Measurements from ENCODE around the gene ZNF557. TPM values are rescaled to one million over a fixed set of nuclear protein-coding genes. Genes with fewer than 3 reads are reported as not detected.
"Not testable (repeated sequence)": the region's sequence is repeated elsewhere in the genome, so short reads cannot be mapped to it uniquely, and the experiment has no call there.

The ZNF557 gene
- 10 to 100 TPM in 1 of 4 donors, 1 to 10 TPM in 3; 2.0 to 12.5 (median 6.4) TPM for total RNA-seq

- in situ Hi-C loops (cut with MboI; ENCODE audit: low pct_ligation_motif_present in 1 of 4, low pct_unique_long_range_greater_than_20kb in 1 of 4, low sequenced_read_pairs in 3 of 4) (no loop called here), intact Hi-C loops (cut with DNase I; ENCODE audit: low total_unique reads) (loop anchor here (10.0 kb wide), 1 partner anchor 1586 kb away; no protein-coding TSS in a partner anchor)
- Histone ChIP-seq H3K4me3 (peak within 1 kb of the TSS; percentile 52 to 95 (median 82)), H3K4me1 (peaks cover 8 to 10% (median 8%) of the 10 kb centered on the region in 4 donors), H3K9me3 (no peaks in the 10 kb centered on the region), H3K36me3 (peaks cover 0 to 31% (median 13%) of the 10 kb centered on the region in 4 donors), H3K27ac (peak within 1 kb of the TSS; percentile 85 to 88 (median 86)), H3K27me3 (no peaks in the 10 kb centered on the region)
- peak; percentile 100 for DNase-seq
- WGBS, 2 donors (ENCODE audit: low coverage in 1 of 2), result 0% methylated on average over 1 to 47 of the region's 56 CpGs
- TF ChIP-seq POLR2AphosphoS5 (IDR thresholded peaks at IDR 0.05), result peak; percentile 63 to 81 (median 73)
- TF ChIP-seq EP300 (IDR thresholded peaks at IDR 0.05; ENCODE audit: low read depth), result no peak
- TF ChIP-seq POLR2A (IDR thresholded peaks at IDR 0.05), result peak; percentile 71
These were observed at the start of gene ZNF557 for GRCh38 chr19:7069042-7069903. ZNF557 (plus strand) TSS chr19:7069703; CDS start chr19:7075075, 5,372 bp downstream.

GRCh38 chr19:7021331-7021730, 48.2 kb upstream of the ZNF557 start, which contains the start of gene MBD3L2B:
MBD3L2B (minus strand) TSS chr19:7021431; CDS start chr19:7021397, 34 bp downstream.
- H3K27me3 ChIP-seq; H3K27ac ChIP-seq; in situ Hi-C loops (cut with MboI; ENCODE audit: low pct_ligation_motif_present in 1 of 4, low pct_unique_long_range_greater_than_20kb in 1 of 4, low sequenced_read_pairs in 3 of 4); H3K9me3 ChIP-seq; DNase-seq; H3K4me1 ChIP-seq; intact Hi-C loops (cut with DNase I; ENCODE audit: low total_unique reads); H3K4me3 ChIP-seq; H3K36me3 ChIP-seq: not testable (repeated sequence)
- WGBS, 2 donors (ENCODE audit: low coverage in 1 of 2), result no CpG with 5 or more reads among the region's 6 CpGs

GRCh38 chr19:7028790-7029189, 40.7 kb upstream of the ZNF557 start:
- H3K27ac ChIP-seq; intact Hi-C loops (cut with DNase I; ENCODE audit: low total_unique reads); H3K9me3 ChIP-seq; H3K36me3 ChIP-seq; H3K27me3 ChIP-seq; H3K4me1 ChIP-seq; in situ Hi-C loops (cut with MboI; ENCODE audit: low pct_ligation_motif_present in 1 of 4, low pct_unique_long_range_greater_than_20kb in 1 of 4, low sequenced_read_pairs in 3 of 4); H3K4me3 ChIP-seq; DNase-seq: not testable (repeated sequence)
- WGBS, 2 donors (ENCODE audit: low coverage in 1 of 2), result no CpG with 5 or more reads among the region's 1 CpG

- intact Hi-C loops (cut with DNase I; ENCODE audit: low total_unique reads); H3K27ac ChIP-seq; H3K4me3 ChIP-seq; in situ Hi-C loops (cut with MboI; ENCODE audit: low pct_ligation_motif_present in 1 of 4, low pct_unique_long_range_greater_than_20kb in 1 of 4, low sequenced_read_pairs in 3 of 4); H3K4me1 ChIP-seq; H3K9me3 ChIP-seq; H3K36me3 ChIP-seq; H3K27me3 ChIP-seq; DNase-seq: not testable (repeated sequence)
- WGBS, 2 donors (ENCODE audit: low coverage in 1 of 2), result no CpG with 5 or more reads among the region's 9 CpGs
These were observed 39.2 kb upstream of the ZNF557 start, which contains the start of gene MBD3L5 for GRCh38 chr19:7030278-7030677. MBD3L5 (plus strand) TSS chr19:7030578; CDS start chr19:7030612, 34 bp downstream.

- H3K4me1 ChIP-seq; H3K27ac ChIP-seq; H3K27me3 ChIP-seq; H3K36me3 ChIP-seq; H3K9me3 ChIP-seq; H3K4me3 ChIP-seq; in situ Hi-C loops (cut with MboI; ENCODE audit: low pct_ligation_motif_present in 1 of 4, low pct_unique_long_range_greater_than_20kb in 1 of 4, low sequenced_read_pairs in 3 of 4); DNase-seq; intact Hi-C loops (cut with DNase I; ENCODE audit: low total_unique reads): not testable (repeated sequence)
- WGBS, 2 donors (ENCODE audit: low coverage in 1 of 2), result 100% methylated on average over 1 of the region's 9 CpGs; no CpG with 5 or more reads in 1 of the 2 donors
These were observed 29.4 kb upstream of the ZNF557 start, which contains the start of gene MBD3L4 for GRCh38 chr19:7040079-7040478. MBD3L4 (minus strand) TSS chr19:7040179; CDS start chr19:7040144, 35 bp downstream.

GRCh38 chr19:7041563-7041962, 27.9 kb upstream of the ZNF557 start:
- no CpG with 5 or more reads among the region's 2 CpGs for WGBS, 2 donors (ENCODE audit: low coverage in 1 of 2)
- H3K9me3 ChIP-seq; H3K36me3 ChIP-seq; H3K4me3 ChIP-seq; H3K27ac ChIP-seq; H3K27me3 ChIP-seq; H3K4me1 ChIP-seq; in situ Hi-C loops (cut with MboI; ENCODE audit: low pct_ligation_motif_present in 1 of 4, low pct_unique_long_range_greater_than_20kb in 1 of 4, low sequenced_read_pairs in 3 of 4); intact Hi-C loops (cut with DNase I; ENCODE audit: low total_unique reads); DNase-seq: not testable (repeated sequence)

- in situ Hi-C loops (cut with MboI; ENCODE audit: low pct_ligation_motif_present in 1 of 4, low pct_unique_long_range_greater_than_20kb in 1 of 4, low sequenced_read_pairs in 3 of 4); H3K27me3 ChIP-seq; intact Hi-C loops (cut with DNase I; ENCODE audit: low total_unique reads); DNase-seq; H3K9me3 ChIP-seq; H3K27ac ChIP-seq; H3K4me1 ChIP-seq; H3K36me3 ChIP-seq; H3K4me3 ChIP-seq: not testable (repeated sequence)
- no CpG with 5 or more reads among the region's 7 CpGs for WGBS, 2 donors (ENCODE audit: low coverage in 1 of 2)
These were observed 20.5 kb upstream of the ZNF557 start, which contains the start of gene MBD3L2 for GRCh38 chr19:7049021-7049420. MBD3L2 (plus strand) TSS chr19:7049321; CDS start chr19:7049374, 53 bp downstream.

GRCh38 chr19:7051421-7051820, 18.1 kb upstream of the ZNF557 start:
- no CpG with 5 or more reads among the region's 5 CpGs for WGBS, 2 donors (ENCODE audit: low coverage in 1 of 2)
- in situ Hi-C loops (cut with MboI; ENCODE audit: low pct_ligation_motif_present in 1 of 4, low pct_unique_long_range_greater_than_20kb in 1 of 4, low sequenced_read_pairs in 3 of 4); H3K9me3 ChIP-seq; intact Hi-C loops (cut with DNase I; ENCODE audit: low total_unique reads); H3K27me3 ChIP-seq; H3K4me3 ChIP-seq; H3K27ac ChIP-seq; H3K4me1 ChIP-seq; H3K36me3 ChIP-seq; DNase-seq: not testable (repeated sequence)

GRCh38 chr19:7052896-7053295, 16.6 kb upstream of the ZNF557 start:
- H3K4me3 ChIP-seq; DNase-seq; H3K4me1 ChIP-seq; H3K27me3 ChIP-seq; intact Hi-C loops (cut with DNase I; ENCODE audit: low total_unique reads); H3K36me3 ChIP-seq; H3K27ac ChIP-seq; H3K9me3 ChIP-seq; in situ Hi-C loops (cut with MboI; ENCODE audit: low pct_ligation_motif_present in 1 of 4, low pct_unique_long_range_greater_than_20kb in 1 of 4, low sequenced_read_pairs in 3 of 4): not testable (repeated sequence)
- WGBS, 2 donors (ENCODE audit: low coverage in 1 of 2), result 86 to 95% methylated on average over 6 to 7 of the region's 7 CpGs

GRCh38 chr19:7054635-7055368, 14.7 kb upstream of the ZNF557 start:
- DNase-seq; H3K27ac ChIP-seq; H3K4me3 ChIP-seq; H3K36me3 ChIP-seq; H3K27me3 ChIP-seq; H3K4me1 ChIP-seq; H3K9me3 ChIP-seq; intact Hi-C loops (cut with DNase I; ENCODE audit: low total_unique reads); in situ Hi-C loops (cut with MboI; ENCODE audit: low pct_ligation_motif_present in 1 of 4, low pct_unique_long_range_greater_than_20kb in 1 of 4, low sequenced_read_pairs in 3 of 4): not testable (repeated sequence)
- 95 to 97% methylated on average over 6 to 8 of the region's 14 CpGs for WGBS, 2 donors (ENCODE audit: low coverage in 1 of 2)
